Activated gamma-delta T cell treated with anti-CD3 and anti-CD28 coated beads, Interleukin-2, amount 50 U/mL, for 16 hours (primary cell): ENCODE measurements around the gene CLDN16.

Experiments
- DNase-seq: peaks from one replicate; pipeline ENCODE4 v3.0.0-alpha.2; 2020; ENCODE audit warnings: low read depth

CLDN16 gene

DNA sequence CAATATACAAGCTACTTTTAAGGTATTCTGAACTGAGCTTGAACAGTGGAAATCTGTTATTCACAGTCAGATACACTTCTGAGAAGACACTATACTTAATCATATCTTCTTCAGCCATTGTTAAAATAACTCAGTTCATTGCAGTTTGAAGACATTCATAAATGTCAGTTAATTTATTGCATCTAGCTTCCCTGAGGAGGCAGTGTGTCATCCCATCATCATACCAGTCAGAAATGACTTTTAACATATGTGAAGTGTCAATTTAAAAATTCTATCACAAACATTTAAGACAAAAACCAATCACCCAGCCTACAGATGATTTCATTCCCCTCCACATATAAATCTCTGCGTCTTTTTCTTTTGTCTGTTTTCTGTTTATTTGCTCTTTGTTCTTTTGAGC, 54.3 kb downstream of the CLDN16 start:
- DNase-seq, result no peak

- no peak for DNase-seq
Observed at GRCh38 chr3:190443257-190443656, 55.3 kb downstream of the CLDN16 start.

DNA sequence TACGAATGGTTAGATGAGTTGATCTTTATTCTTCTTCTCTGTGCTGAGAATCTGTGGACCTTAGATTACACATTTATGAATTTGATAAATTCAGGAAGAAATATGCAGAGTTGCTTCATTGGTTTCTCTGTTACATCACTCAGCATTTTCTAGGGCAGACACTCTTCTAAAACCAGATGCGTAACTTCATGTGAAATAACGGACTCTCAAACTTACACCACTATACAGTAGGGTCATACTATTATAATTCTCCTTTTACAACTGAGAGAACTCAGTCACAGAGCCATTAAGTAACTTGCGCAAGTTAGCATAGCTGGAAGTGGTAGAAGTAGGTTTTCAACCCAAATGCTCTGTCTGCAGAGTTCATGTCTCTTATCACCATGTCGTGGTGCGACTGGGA, 56.0 kb downstream of the CLDN16 start:
- DNase-seq, result no peak

DNA sequence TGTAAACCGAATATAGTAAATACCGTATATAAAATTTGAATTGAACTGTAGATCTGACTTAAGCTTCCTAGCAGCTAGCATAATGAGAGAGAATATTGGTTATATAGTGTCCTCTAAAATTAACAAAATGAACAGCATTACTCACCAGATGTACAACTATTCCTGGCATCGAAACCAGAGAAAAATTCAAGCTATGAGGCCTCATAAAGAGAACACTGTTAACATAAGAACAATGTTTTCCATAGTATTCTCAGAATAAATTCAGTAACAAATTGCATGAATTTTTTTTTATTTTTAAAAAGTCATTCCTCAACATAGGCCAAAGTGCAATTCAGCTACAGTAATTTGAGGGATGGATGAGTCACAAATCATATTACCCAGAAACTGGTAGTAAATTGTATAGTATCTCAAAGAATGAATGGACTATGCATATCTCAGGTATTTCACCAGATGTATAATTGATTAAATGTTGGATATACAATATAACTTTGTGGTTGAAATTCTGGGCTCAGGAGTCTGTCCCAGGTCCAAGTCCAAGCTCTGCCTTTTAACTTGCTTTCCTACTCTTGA, 56.7 kb downstream of the CLDN16 start:
- DNase-seq, result no peak

- DNase-seq, result no peak
Observed at GRCh38 chr3:190446573-190447279, 58.8 kb downstream of the CLDN16 start.

DNA sequence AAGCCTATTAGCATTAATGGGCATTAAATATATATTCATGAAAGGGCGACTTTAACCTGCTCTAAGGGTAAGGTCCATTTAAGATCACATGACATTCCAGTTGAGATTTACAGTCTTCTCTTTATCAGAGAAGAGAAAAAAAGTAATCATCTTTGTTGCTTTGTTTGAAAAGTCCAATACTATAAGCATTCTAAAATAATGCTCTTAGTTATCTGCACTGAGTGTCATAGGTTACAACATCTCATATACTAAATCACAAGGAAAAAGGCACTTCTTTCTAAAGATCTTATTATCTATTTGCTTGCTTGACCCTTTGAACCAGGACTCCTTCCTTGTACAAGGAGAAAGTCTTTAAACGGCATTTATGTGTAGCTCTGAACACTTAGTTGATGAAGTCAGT, 60.3 kb downstream of the CLDN16 start:
- no peak for DNase-seq

DNA sequence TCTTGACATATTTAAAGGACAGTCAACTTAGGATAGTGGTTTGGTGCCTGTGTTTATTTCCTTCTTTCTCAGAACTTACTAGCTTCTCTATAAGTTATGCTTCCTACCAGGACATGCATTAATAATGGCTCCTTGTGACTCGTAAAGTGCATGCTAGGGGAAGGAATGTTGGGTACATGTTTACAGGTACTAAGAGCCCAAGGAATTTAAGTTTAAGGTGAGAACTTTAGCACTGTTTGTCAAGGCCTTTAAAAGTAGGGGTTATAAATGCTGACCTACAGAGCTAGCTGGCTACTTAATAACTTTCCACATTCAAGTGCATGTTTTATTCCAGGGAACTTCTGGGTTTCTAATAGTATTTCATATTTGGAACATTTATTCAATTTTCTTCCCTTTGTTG, 61.8 kb downstream of the CLDN16 start, which contains the start of gene TMEM207:
TMEM207 (minus strand) TSS at position 101 of the 400 bp plus-strand sequence; CDS start at position 9, 92 bp downstream.
- DNase-seq, result no peak

GRCh38 chr3:190455828-190456227, 67.9 kb downstream of the CLDN16 start:
- no peak for DNase-seq

DNA sequence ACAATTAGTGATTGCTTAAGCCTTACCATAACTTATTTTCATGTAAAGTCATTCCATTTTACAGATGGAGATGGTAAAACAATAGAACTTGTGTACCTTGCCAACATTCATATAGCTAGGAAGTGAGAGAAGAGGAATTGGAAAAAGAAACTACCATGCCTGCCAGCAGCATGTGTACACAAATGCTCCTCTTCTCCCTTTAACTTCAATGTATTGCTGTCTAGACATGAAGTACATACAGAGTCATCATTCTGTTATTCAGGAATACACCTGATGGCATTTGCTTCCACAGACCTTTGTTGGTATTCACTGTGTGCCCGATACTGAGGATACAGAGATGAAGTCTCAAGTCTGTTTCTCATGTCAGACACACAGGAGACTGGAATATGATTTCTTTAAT, 68.8 kb downstream of the CLDN16 start:
- DNase-seq, result no peak

GRCh38 chr3:190458040-190458439, 70.1 kb downstream of the CLDN16 start:
- no peak for DNase-seq
